Colonic mucosa (tissue), 4 donors: ENCODE measurements around the gene SLC16A5. TPM values are rescaled to one million over a fixed set of nuclear protein-coding genes. Genes with fewer than 3 reads are reported as not detected.
A peak's percentile ranks its signal among the peaks of the same experiment; 100 is the strongest.

Experiments
- DNase-seq: peaks from one replicate; pipeline ENCODE4 v3.0.0-alpha.2; 2020
- H3K27ac ChIP-seq: fragments of 200-600 bp; one replicate; pipeline ENCODE4 v1.8.0; 2021
- H3K27me3 ChIP-seq: fragments of 200-600 bp; one replicate; pipeline ENCODE4 v1.8.0; 2021
- H3K36me3 ChIP-seq: fragments of 200-600 bp; one replicate; pipeline ENCODE4 v1.8.0; 2021
- H3K4me1 ChIP-seq: fragments of 200-600 bp; one replicate; pipeline ENCODE4 v1.8.0; 2021; ENCODE audit warnings: mild to moderate bottlenecking
- H3K4me3 ChIP-seq: fragments of 200-600 bp; one replicate; pipeline ENCODE4 v1.8.0; 2021
- H3K9ac ChIP-seq, 2 donors: one replicate each; pipeline ENCODE4 v1.7.0; 2013; ENCODE audit warnings: control low read depth in 2 of 2, low read depth in 2 of 2, low read length in 2 of 2
- H3K9me3 ChIP-seq: fragments of 200-600 bp; one replicate; pipeline ENCODE4 v1.8.0; 2021
- intact Hi-C: fragments of 100-400 bp; cut with DNase I; formaldehyde crosslinking; loops from one replicate; pipeline ENCODE4 v1.14.1; 2022
- total RNA-seq, 2 donors: library from RNA; stranded (reverse); fragmentation: NEBNext Ultra II Directional in 1 of 2; extraction: Animal tissue kit (Norgen Biotek cat#: 25700) in 1 of 2; gene quantifications; one replicate each; pipeline ENCODE4 v1.2.1, GENCODE V29; 2021
- TF ChIP-seq, protein P1 (sequence below): fragments of 200-600 bp; IDR thresholded peaks from one replicate; pipeline ENCODE4 v1.8.0; 2022; ENCODE audit warnings: antibody characterized with exemption, mild to moderate bottlenecking
- donor health status: healthy.
- donor health status: DM: no; HTN: no; CAD: no.
- donor health status: DM: no; HTN: no; CAD: no.

Gene SLC16A5
- total RNA-seq, 2 donors from 2014 or later = 19.4 to 50.1 TPM

DNA sequence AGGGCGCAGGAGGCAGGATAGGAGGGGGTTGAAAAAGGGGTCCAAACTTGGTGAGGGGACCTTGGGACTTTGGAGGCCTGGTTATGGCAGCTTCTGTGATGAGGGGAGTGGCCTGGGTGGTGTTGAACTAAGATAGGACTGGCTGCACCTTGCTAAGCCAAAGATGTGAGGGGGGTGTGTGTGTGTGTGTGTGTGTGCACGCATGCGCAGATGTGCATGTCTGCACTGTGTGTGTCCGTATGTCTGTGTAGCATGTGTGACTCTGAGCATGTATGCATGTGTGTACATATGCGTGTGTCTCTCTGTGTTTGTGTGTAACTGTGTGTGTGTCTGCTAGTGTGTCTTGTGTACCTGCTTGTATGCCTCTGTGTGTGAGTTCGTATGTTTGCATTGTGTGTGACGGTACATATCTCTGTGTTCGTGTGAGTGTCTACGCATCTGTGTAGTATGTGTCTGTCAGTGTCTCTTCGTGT lies 4.1 kb downstream of the SLC16A5 start:
- H3K36me3 ChIP-seq = no peaks in the 10 kb centered on the region
- intact Hi-C loops = no loop called here
- H3K9me3 ChIP-seq = no peaks in the 10 kb centered on the region
- peak overlapping the region; percentile 99 for H3K27ac ChIP-seq
- no peak overlapping the region for H3K4me3 ChIP-seq
- H3K27me3 ChIP-seq = no peaks in the 10 kb centered on the region
- TF ChIP-seq, protein P1, sequence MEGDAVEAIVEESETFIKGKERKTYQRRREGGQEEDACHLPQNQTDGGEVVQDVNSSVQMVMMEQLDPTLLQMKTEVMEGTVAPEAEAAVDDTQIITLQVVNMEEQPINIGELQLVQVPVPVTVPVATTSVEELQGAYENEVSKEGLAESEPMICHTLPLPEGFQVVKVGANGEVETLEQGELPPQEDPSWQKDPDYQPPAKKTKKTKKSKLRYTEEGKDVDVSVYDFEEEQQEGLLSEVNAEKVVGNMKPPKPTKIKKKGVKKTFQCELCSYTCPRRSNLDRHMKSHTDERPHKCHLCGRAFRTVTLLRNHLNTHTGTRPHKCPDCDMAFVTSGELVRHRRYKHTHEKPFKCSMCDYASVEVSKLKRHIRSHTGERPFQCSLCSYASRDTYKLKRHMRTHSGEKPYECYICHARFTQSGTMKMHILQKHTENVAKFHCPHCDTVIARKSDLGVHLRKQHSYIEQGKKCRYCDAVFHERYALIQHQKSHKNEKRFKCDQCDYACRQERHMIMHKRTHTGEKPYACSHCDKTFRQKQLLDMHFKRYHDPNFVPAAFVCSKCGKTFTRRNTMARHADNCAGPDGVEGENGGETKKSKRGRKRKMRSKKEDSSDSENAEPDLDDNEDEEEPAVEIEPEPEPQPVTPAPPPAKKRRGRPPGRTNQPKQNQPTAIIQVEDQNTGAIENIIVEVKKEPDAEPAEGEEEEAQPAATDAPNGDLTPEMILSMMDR = no peak
- peak overlapping the region; percentile 61 to 89 for H3K9ac ChIP-seq
- peaks cover 35% of the 10 kb centered on the region for H3K4me1 ChIP-seq
- DNase-seq = peak; percentile 81

DNA sequence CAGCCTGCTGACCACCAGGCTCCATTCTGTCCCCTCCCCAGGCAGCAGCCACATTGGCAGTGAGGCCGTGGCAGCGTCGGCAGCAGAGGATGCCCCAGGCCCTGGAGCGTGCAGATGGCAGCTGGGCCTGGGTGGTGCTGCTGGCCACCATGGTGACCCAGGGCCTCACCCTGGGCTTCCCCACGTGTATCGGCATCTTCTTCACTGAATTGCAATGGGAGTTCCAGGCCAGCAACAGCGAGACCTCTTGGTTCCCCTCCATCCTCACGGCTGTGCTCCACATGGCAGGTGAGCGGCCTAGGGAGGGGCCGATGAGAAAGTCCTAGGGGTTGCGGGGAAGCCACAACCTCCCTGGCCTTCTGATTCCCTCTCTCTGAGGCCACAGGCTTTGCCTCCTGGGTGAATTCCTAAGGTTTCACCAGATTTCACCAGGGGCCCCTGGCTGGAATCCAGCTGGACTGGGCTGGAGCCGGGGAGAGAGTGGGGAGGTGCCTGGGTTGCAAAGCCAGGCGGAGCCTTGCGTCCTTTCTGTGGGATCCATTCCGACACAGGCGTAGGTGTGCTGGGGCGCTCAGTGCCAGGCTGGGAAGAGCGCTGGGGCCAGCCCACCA lies 5.9 kb downstream of the SLC16A5 start:
- no peaks in the 10 kb centered on the region for H3K9me3 ChIP-seq
- H3K36me3 ChIP-seq = no peaks in the 10 kb centered on the region
- H3K27ac ChIP-seq = no peak overlapping the region
- H3K4me3 ChIP-seq = no peak overlapping the region
- TF ChIP-seq, protein P1 = no peak
- no peaks in the 10 kb centered on the region for H3K27me3 ChIP-seq
- peak overlapping the region; percentile 66 to 89 for H3K9ac ChIP-seq
- no peak for DNase-seq
- intact Hi-C loops = no loop called here
- peaks cover 28% of the 10 kb centered on the region for H3K4me1 ChIP-seq

DNA sequence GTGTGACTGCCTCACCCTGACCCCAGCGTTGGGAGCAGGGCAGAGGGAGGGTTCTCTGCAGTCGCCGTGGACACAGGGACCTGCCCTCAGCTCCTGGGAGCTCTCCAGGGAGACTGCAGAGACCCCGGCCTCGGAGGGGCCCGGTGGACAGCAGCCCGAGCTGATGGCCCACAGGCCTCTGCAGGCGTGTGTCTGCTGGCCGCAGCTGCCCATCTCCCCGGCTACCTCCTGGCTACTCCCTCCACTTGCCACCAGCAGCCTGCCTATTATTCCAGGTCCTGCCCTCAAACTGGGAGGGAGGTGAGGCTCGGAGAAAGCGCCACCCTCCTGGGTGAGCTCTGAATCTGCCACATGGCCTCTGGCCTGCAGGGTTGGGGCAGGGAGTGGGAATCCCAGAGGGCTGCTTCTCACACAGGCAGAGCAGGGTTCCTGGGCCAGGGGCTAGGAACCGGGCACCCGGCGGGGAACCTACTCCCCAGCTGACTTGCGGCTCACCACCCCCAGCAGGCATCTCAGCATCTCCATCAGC lies 7.2 kb downstream of the SLC16A5 start:
- intact Hi-C loops = no loop called here
- H3K36me3 ChIP-seq = no peaks in the 10 kb centered on the region
- TF ChIP-seq, protein P1 = no peak
- H3K9ac ChIP-seq = peak overlapping the region in 1 of 2 donors; percentile 51
- no peaks in the 10 kb centered on the region for H3K27me3 ChIP-seq
- DNase-seq = peak; percentile 49
- H3K9me3 ChIP-seq = no peaks in the 10 kb centered on the region
- peak overlapping the region; percentile 76 for H3K27ac ChIP-seq
- no peak overlapping the region for H3K4me3 ChIP-seq
- H3K4me1 ChIP-seq = peaks cover 24% of the 10 kb centered on the region

DNA sequence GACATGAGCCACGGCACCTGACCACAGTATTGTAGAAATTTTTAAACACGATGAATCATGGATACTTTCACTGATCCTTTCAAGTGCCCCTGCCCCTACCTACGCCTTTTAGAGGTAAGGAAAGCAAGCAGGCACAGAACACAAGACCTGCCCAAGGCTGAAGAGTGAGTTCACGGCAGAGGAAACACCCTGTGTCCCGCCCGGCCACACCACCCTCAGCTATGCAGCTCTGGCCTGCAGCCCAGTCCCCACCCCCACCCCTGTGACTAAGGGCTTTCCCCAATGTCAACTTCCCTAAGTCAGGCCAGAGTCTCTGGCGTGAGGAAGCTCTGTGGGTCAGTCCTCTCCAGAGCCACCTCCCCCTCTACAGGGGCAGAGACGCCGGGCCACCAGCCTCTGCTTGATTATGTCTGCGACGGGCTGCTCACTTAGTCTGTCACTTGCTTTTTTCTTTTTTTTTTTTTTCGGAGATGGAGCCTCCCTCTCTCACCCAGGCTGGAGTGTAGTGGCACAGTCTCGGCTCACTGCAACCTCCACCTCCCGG lies 8.4 kb downstream of the SLC16A5 start:
- Histone ChIP-seq H3K27ac (peak overlapping the region; percentile 76), H3K9me3 (no peaks in the 10 kb centered on the region), H3K4me3 (no peak overlapping the region), H3K9ac (peak overlapping the region in 1 of 2 donors; percentile 19), H3K4me1 (peaks cover 11% of the 10 kb centered on the region), H3K36me3 (no peaks in the 10 kb centered on the region), H3K27me3 (no peaks in the 10 kb centered on the region)
- peak; percentile 89 for DNase-seq
- TF ChIP-seq, protein P1 = no peak
- intact Hi-C loops = no loop called here

DNA sequence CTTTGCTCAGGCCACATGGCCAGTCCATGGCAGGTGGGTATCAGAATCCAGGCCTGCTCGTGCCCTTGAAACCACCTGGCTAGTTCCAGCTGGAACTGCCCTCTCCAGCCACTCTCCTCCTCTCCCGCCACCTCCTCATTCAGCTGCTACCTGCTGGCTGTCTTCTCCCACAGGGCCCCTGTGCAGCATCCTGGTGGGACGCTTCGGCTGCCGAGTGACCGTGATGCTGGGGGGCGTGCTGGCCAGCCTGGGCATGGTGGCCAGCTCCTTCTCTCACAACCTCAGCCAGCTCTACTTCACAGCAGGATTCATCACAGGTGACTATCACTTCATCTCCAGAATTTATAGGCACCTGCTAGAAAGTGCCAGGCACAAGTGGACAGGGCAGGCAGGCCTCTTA lies 10.1 kb downstream of the SLC16A5 start:
- no peak overlapping the region for H3K9ac ChIP-seq
- H3K4me3 ChIP-seq = no peak overlapping the region
- H3K27me3 ChIP-seq = no peaks in the 10 kb centered on the region
- H3K27ac ChIP-seq = no peak overlapping the region
- no peaks in the 10 kb centered on the region for H3K36me3 ChIP-seq
- TF ChIP-seq, protein P1 = no peak
- no peaks in the 10 kb centered on the region for H3K9me3 ChIP-seq
- H3K4me1 ChIP-seq = peaks cover 11% of the 10 kb centered on the region
- intact Hi-C loops = no loop called here
- DNase-seq = no peak
